Measurements from ENCODE around the gene ZFYVE19. TPM values are rescaled to one million over a fixed set of nuclear protein-coding genes. Genes with fewer than 3 reads are reported as not detected.

ZFYVE19 gene
- total RNA-seq, 2 donors from 2014 or later, result 27.0 to 29.3 TPM

- peak; percentile 87 for ATAC-seq
- Histone ChIP-seq H3K9me3 (no peaks in the 10 kb centered on the region), H3K27me3 (no peaks in the 10 kb centered on the region), H3K27ac (peak overlapping the region; percentile 71 to 92 (median 84)), H3K4me1 (peaks cover 41% of the 10 kb centered on the region), H3K4me3 (no peak overlapping the region), H3K36me3 (replicated peaks in 1 of 2; ENCODE audit: insufficient read depth in 1 of 2, low read depth in 2 of 2) (peaks cover 0 to 2% of the 10 kb centered on the region in 2 donors)
- TF ChIP-seq CTCF (IDR thresholded peaks at IDR 0.05) (no peak), POLR2A (IDR thresholded peaks at IDR 0.05) (peak; percentile 40 to 85 (median 82))
- 25 to 28% methylated on average over 8 of the region's 8 CpGs for WGBS, 2 donors
- intact Hi-C loops (cut with DNase I), result no loop called here
- peak; percentile 84 to 94 (median 92) for DNase-seq
Observed at GRCh38 chr15:40845511-40846284, 38.8 kb downstream of the ZFYVE19 start.

DNA sequence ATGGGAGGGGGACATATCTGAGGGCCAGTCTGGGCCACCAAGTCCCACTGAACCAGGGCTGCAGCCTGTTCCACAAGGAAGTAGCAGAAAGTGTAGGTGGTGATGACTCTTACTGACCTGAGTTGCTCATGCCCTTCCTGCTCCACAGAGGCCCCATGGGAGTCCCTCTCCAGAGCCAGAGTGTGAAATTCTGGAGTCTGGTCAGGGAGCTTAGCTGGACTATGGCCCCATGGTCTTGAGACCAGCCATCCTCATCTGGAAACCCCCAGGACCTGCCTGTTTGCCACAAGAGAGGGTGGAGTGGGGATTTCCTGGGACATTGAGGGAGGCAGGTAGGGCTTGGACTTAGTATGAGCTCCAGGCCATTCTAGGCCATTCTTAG lies 39.9 kb downstream of the ZFYVE19 start:
- Histone ChIP-seq H3K4me1 (peaks cover 41% of the 10 kb centered on the region), H3K27ac (peak overlapping the region; percentile 71 to 92 (median 84)), H3K36me3 (replicated peaks in 1 of 2; ENCODE audit: insufficient read depth in 1 of 2, low read depth in 2 of 2) (peaks cover 0 to 3% of the 10 kb centered on the region in 2 donors), H3K4me3 (no peak overlapping the region), H3K9me3 (no peaks in the 10 kb centered on the region), H3K27me3 (no peaks in the 10 kb centered on the region)
- no peak for TF ChIP-seq POLR2A (IDR thresholded peaks at IDR 0.05)
- no peak for TF ChIP-seq CTCF (IDR thresholded peaks at IDR 0.05)
- no peak for ATAC-seq
- intact Hi-C loops (cut with DNase I), result no loop called here
- DNase-seq, result peak in 1 of 4 donors; percentile 19

- peak overlapping the region; percentile 71 to 92 (median 84) for H3K27ac ChIP-seq
- peaks cover 0 to 3% of the 10 kb centered on the region in 2 donors for H3K36me3 ChIP-seq (replicated peaks in 1 of 2; ENCODE audit: insufficient read depth in 1 of 2, low read depth in 2 of 2)
- no peaks in the 10 kb centered on the region for H3K9me3 ChIP-seq
- TF ChIP-seq CTCF (IDR thresholded peaks at IDR 0.05) (peak in 4 of 7 experiments; percentile 46 to 59 (median 52)), POLR2A (IDR thresholded peaks at IDR 0.05) (peak in 1 of 3 donors; percentile 33)
- intact Hi-C loops (cut with DNase I), result no loop called here
- no peaks in the 10 kb centered on the region for H3K27me3 ChIP-seq
- DNase-seq, result peak; percentile 63 to 85 (median 76)
- no peak overlapping the region for H3K4me3 ChIP-seq
- ATAC-seq, result peak; percentile 43
- 53 to 73% methylated on average over 7 of the region's 7 CpGs for WGBS, 2 donors
- H3K4me1 ChIP-seq, result peaks cover 41% of the 10 kb centered on the region
Observed at GRCh38 chr15:40847223-40847961, 40.5 kb downstream of the ZFYVE19 start.

GRCh38 chr15:40850576-40851112 lies 43.8 kb downstream of the ZFYVE19 start:
- intact Hi-C loops (cut with DNase I), result no loop called here
- no peak for ATAC-seq
- peaks cover 5 to 21% of the 10 kb centered on the region in 2 donors for H3K36me3 ChIP-seq (replicated peaks in 1 of 2; ENCODE audit: insufficient read depth in 1 of 2, low read depth in 2 of 2)
- H3K9me3 ChIP-seq, result no peaks in the 10 kb centered on the region
- no peaks in the 10 kb centered on the region for H3K27me3 ChIP-seq
- 82 to 89% methylated on average over 8 of the region's 8 CpGs for WGBS, 2 donors
- DNase-seq, result no peak
- no peak overlapping the region for H3K4me3 ChIP-seq
- TF ChIP-seq POLR2A (IDR thresholded peaks at IDR 0.05), result no peak
- no peak overlapping the region for H3K27ac ChIP-seq
- peaks cover 27% of the 10 kb centered on the region for H3K4me1 ChIP-seq

- no peaks in the 10 kb centered on the region for H3K9me3 ChIP-seq
- intact Hi-C loops (cut with DNase I), result no loop called here
- H3K4me1 ChIP-seq, result peaks cover 20% of the 10 kb centered on the region
- H3K27me3 ChIP-seq, result no peaks in the 10 kb centered on the region
- DNase-seq (no peak), ATAC-seq (no peak)
- H3K36me3 ChIP-seq (replicated peaks in 1 of 2; ENCODE audit: insufficient read depth in 1 of 2, low read depth in 2 of 2), result peaks cover 5 to 27% of the 10 kb centered on the region in 2 donors
- WGBS, 2 donors, result 76 to 94% methylated on average over 5 of the region's 5 CpGs
- TF ChIP-seq POLR2A (IDR thresholded peaks at IDR 0.05) (no peak), CTCF (IDR thresholded peaks at IDR 0.05) (no peak)
- no peak overlapping the region for H3K4me3 ChIP-seq
- H3K27ac ChIP-seq, result no peak overlapping the region
Observed at GRCh38 chr15:40852529-40852928, 45.6 kb downstream of the ZFYVE19 start.
